Measurements from ENCODE around the gene PLCH2.

Gene PLCH2

DNA sequence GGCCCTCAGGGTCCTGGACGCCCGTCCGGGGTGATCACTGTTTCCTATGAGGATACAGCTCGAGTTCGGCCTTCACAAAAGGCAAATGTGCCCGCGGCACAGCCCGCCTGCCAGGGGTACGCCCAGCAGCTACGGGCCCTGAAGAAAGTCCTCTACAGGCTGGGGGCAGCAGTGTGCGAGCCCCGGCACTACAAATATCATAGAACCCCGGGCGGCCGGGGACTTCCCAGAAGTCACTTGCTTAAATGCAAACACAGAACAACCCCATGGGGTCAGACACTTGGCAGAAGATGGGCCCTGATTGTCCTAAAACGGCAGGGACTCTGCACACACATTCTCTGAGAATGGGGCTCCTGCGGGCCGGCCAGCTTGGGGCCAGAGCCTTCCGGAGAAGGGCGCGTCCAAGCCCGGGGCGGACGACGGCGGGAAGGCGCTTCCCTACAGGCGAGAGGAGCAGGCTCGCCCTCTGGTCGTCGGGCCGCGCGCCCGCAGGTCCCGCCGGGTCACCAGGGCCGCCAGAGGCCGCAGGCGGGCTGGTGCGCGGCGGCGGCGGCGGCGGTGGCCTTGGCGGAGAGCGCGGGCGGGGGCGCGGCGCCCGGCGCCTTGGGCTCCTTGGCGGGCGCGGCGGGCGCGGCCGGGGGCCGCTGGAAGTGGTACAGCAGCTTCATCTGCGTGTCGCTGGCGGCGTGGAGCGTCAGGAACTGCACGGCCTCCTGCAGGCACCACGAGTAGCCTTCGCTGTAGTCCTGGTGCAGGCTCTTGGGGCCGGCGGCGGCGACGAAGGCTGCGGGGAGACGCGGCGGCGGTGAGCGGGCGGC lies 53.1 kb downstream of the PLCH2 start:
- DNase-seq (ENCODE audit: low read depth in 2 of 2): no peak

DNA sequence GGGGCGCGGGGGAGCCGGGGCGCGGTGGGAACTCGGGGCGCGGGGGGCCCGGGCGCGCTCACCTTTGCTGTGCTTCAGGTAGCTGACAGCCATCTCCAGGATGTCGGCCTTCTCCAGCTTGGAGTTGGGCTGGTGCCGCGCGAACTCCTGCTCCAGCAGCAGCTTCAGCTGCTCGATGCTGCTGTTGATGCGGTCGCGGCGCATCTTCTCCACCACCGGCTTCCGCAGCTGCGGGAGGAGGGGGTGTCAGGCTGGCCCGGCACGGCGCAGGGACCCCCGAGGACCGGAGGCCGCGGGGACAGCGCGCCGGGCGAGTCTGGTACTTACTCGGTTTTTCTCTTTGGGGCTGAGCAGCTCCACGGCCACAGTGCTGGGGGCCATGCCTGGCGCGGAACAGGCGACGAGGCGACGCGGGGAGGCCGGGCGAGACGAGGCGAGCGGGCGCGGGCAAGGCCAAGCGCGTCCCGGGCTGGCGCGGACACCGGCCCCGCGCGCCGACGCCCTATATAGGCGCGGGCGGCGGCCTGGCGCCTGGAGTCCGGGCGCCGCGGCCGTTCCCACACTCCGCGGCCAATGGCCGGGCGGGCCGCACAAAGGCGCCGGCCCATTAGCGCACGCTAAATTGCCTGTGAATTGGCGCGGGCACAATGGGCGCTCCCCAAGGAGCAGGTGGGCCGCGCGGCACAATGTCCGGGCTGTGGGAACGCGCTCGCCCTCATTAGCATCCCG lies 53.9 kb downstream of the PLCH2 start, which contains the start of gene HES5:
TSS of gene HES5 (minus strand) at position 480 of the 729 bp plus-strand sequence. CDS start at position 381, 99 bp downstream.
- no peak for DNase-seq (ENCODE audit: low read depth in 2 of 2)

DNA sequence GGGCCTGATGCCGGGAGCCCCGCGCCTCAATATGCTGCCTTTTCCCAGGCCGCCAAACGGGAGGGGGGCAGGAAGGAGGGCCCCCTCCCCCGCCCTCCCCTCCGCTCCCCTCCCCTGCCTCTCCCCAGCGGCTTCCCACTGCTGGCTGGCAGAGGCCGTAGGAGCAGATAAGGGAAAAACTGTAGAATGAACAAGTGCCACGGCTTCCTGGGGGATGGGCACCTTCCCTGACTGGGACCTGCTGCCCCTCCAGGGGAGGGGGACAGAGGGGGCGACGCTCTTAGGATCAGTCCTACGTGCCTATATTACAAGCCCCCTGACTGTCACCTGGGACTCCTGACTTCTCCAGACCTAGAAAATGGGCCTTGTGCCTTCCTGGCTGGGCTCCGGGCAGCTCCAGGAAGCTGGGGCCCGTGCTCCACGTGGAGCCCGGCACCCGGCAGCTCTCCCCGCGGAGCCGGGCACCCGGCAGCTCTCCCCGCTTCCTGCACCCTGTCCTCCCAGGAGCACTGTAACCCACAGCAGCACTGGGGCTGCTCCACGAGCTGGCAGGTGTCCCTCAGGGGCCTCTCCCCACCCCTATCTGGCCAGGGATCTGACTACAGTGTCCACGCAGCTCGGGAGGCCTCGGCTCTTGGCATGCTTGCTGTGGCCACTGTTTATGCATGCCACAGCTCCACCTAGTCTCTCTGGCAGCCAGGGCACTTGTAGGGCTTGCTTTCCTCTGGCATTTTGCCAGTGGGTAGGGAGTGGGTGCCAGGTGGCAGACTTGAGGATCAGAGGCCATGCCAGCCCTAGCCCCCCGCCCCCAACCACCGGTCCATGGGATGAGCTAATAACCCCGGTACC lies 54.6 kb downstream of the PLCH2 start:
- no peak for DNase-seq (ENCODE audit: low read depth in 2 of 2)

DNA sequence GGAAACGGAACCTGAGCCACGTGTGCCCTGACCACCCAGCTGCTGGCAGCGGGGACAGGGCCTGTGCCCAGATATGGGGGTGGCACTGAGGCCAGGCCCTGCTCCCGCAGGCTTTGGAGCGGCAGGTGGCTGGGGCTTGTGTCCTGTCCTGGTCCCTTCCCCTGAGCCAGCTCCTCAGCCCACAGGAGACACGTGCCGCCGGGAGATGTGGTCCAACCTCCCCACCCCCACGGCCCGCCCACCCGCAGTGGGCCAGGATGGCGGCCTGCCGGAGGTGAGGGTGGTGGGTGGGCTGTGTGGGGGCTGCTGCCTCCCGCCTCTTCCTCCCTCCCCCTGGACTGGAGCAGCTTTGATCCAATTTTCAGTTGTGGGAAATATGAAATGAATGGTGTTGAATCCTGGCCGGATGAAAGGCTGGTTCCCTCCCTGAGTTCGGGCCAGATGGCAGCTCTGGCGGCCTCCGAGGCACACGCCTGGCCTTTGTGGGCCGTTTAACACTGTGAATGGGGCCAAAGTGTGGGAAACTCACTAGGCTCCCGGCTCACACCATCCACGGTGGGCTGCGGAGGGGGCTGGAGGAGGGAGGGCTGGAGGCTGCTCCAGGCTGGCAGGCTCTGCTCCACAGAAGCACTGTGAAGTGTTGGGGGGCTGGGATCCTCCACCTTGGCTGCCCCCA lies 56.5 kb downstream of the PLCH2 start:
- DNase-seq (ENCODE audit: low read depth in 2 of 2): no peak

DNA sequence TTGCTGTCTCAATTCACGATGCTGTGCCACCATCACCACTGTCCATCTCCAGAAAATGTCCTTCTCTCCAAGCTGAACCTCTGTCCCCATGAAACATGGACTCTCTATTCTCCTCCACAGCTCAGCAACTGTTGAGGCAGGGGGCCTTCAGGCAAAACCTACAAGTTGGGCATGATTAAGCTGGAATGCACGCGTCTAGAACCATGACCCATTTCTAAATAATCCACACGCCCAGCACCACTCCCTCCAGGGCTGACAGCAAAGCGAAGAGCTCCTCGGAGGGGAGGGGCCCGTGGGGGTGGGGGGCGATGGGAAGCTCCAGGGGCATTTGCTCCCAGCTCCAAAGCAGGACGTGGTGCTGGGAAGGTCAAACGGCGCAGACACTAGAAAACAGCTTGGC lies 57.3 kb downstream of the PLCH2 start:
- no peak for DNase-seq (ENCODE audit: low read depth in 2 of 2)

DNA sequence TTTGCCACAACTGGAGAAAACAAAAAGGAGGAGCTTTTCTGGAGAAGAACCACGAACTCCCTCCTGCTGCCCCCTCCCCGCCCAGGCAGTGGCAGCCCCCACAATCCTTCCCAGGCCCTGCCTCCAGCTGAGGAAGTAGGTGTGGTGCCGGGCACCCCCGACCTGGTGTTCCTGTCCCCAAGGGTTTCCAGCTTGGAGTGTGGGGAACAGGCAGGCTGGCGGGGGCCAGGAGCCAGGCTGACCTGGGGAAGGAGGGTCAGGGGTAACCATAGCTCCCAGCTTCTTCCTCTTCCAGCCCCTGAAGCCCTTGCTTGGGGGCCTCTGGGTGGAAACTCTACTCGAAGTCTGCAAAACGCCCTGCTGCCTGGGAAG lies 58.2 kb downstream of the PLCH2 start:
- DNase-seq (ENCODE audit: low read depth in 2 of 2): no peak

DNA sequence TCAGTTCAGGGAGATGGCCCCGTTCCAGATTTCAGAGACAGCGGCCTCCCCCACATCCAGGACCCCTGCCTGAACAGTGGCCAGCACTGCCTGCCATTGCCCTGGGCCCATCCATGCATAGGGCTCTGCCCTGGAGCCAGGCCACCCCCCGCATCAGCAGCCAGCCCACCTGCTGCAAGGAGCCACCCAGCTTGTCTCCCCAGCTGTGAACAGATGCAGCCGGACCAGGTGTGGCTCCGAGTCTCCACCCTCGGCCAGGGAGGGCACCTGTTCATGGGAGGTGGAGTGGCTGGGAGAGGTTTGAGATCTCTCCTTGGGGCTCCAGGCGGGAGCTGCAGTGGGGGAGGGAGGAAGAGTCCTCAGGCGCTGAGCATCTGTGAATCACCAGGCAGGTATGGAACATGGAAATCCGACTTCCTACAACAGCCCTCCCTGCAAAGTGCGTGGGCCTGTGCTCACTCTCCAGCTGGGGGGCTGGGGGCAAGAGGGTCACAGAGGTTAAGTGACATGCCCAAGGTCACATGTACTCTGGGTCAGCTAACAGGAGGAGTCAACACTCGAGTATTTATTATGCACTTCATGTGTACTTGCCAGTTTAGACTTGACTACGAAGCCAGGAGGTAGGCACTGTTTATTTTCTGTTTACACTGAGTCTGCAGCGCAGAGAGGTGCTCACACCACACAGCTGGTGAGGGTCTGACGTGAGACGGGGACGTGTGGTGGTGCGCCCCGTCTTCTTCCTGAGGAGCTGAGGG lies 58.8 kb downstream of the PLCH2 start:
- no peak for DNase-seq (ENCODE audit: low read depth in 2 of 2)

DNA sequence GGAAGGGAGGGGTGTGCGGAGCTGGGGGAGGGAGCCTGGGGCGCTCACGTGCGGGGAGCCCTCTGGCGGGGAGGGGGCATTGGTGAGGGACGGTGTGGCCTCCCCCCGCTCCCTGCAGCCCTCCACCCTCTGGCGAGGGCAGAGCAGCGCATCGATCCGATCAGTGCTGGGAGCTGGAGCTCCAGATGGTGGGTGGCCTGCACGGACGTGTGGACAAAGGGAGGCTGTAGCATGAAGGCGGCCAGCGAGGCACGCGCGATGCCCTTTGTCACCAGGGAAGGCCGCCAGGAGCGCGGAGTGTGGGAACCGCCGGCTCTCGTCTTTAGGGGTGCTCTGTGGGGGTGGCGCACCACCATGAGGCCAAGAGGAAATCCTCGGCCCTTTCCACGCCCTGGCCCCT lies 59.4 kb downstream of the PLCH2 start:
- no peak for DNase-seq (ENCODE audit: low read depth in 2 of 2)

DNA sequence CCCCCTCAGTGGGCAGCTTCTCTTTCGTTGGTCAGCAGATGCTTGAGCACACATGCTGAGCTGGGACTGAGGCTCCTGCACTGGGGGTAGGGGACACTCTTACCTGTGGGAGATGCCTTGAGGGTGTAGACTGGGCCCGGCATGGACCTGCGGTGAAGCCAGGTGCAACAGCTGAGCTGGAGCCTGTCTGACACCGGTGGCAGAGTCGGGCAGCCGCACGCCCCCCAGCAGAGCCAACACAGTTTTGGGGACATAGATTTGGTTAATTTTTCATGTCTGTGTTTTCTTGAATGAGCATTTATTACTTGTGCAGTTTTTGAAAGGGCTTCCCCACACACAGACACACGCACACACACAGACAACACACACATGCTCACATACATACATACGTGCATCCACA lies 59.9 kb downstream of the PLCH2 start:
- DNase-seq (ENCODE audit: low read depth in 2 of 2): no peak

DNA sequence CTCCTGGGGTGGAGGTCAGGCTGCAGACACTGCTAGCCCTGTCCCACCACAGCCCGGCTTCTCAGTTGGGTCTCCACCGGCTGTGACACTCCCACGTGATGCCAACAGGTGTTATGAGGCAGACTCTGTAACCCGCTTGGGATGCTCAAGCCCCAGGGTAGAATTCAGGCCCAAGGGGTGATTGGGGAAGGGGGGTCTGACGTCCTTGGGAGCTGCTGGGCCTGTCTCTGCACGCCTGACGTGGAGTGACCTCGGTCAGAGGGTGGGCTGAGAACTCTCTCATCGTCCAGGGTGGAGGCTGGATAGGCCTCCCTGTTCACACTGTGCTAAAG lies 61.7 kb downstream of the PLCH2 start:
- no peak for DNase-seq (ENCODE audit: low read depth in 2 of 2)

DNA sequence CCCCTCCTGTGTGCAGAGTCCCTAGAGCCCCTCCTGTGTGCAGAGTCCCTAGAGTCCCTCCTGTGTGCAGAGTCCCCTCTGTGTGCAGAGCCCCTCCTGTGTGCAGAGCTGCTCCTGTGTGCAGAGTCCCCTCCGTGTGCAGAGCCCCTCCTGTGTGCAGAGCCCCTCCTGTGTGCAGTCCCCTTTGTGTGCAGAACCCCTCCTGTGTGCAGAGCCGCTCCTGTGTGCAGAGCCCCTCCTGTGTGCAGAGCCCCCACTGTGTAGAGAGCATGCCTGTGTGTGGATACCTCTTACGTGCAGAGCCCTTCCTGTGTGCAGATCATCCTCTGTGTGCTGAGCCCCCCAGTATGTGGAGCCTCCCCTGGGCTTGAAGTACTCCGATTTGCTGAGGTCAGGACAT lies 62.3 kb downstream of the PLCH2 start:
- no peak for DNase-seq (ENCODE audit: low read depth in 2 of 2)

DNA sequence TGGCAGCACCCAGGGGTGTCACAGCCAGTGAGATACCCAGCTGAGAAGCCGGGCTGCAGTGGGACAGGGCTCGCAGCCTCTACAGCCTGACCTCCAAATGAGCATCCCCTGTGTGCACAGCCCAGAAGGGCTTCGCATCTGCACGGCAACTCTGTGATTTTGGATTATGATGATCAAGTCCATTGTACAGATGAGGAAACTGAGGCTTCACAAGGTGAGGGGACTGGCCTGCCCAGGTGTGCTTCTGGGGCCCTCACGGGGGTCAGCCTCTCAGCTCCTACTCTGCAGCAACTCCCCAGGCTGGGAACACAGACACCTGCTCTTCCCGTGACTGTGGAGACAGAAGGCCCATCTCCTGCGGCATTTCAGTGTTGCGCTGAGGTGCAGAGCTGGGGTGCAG lies 62.8 kb downstream of the PLCH2 start:
- DNase-seq (ENCODE audit: low read depth in 2 of 2): no peak

DNA sequence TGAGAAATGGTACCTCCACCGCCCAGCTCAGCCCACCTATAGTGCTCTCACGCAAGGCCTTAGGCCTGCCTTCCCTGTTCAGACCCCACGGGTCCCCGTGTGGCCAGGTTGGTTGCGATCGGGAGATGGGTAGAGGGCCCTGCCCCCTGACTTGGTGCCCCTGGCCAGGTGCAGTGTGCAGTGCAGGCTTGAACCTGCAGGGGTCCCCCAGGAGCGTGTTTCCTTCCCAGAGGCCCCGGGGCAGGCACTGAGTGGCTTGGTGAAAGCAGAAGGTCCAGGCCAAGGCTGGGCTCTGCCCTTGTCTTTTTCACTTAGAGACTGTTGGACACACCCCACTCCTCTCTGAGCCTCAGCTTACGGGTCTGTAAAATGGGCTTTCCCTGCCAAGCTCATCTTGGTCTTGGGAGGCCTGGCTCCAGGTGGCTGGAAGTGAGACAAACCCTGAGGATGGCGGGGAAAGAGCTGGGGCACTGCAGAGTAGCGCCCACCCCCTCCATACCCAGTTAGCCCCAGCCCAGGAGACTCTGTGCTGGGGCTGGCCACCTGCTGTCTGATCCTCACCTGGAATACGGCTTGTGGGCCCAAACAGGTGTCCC lies 63.3 kb downstream of the PLCH2 start:
- peak in 1 of 2 donors; percentile 46 for DNase-seq (ENCODE audit: low read depth in 2 of 2)

DNA sequence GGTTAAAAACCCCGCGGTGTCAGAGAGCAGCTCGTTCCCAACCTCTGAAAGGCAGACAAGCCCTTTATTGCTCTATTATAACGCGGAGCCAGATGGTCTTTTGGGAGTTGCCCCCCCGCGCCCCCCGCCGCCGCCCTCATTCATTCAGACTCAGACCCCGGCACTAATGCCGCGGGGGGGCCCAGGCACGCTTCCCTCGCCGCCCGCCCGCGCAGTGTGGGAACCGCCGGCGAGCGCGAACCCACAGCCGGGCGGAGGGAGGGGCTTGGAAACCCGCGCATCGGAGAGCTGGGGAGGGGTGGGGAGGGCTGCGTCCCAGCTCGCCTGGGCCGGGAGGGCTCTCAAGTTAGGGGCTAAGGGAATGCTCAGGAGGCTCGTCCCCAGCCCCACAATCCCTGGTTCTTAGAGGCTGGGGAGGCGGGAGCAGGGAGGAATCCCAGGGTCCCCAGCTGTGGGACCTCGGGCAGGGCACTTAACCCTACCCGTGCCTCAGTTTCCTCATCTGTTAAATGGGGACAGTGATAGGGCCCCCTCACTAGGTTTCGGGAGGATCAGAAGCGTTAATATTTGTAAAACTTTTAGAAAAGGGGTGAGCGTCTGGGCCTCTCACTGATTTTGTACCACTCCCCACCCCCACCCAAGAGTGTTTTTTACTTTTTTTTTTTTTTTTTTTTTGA lies 64.9 kb downstream of the PLCH2 start:
- no peak for DNase-seq (ENCODE audit: low read depth in 2 of 2)

DNA sequence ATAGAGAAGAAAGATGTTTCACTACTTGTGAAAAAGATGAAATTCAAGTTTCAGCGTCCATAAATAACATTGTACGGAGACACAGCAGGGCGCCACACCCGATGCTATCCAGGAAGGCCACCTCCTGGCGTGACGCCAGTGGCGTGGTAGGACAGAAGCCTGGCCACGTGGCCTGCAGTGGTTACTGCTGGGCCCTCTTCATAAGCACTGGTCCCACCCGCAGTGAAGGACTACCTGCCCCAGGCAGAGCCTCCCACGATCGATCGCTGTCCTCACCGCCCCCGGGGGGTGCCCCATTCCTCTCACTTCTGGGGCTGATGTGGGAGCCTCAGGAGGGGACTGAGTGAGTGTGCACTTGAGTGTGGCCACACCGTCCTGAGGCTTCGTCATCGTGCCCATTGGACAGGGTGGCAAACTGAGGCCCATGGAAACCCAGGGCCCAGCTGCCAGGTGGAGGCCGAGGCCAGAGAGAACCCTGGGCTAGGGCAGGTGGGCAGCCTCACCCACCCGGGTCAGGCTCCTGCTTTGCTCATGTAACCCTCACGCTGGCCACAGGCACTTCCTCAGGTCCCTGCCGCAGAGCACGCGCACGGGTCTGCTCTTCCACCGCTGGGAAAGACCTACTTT lies 65.6 kb downstream of the PLCH2 start:
- DNase-seq (ENCODE audit: low read depth in 2 of 2): no peak

DNA sequence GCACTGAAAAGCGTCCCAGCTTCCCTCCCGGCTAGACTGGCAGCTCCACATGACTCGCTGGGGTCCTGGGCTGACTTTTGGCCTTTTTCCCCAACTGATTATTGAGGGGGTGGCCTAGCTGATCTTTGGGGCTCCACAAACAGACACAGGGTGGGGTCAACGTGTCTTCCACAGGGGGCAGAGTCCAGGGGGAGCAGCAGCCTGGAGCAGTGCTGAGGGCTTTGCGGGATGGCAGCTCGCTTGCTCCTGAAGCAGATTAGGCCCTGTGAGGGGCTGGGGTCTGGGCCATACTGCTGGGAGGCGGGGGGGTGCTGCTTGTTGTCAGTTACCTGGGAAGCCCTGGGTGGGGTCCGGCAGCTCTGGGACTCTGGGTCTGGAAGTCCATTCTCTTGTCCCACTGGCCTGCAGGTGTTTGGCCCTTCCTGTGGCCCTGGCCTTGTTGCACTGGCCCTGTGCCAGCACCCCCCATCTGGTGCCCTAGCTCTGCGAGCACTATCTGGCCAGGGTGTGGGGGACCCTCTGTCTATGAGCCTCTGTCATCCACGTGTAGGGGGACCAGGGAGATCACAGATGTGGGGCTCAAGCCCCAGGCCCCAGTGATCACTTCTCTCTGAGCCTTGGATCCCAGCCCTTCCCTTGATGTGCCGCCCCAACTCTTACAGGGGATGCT lies 66.3 kb downstream of the PLCH2 start:
- no peak for DNase-seq (ENCODE audit: low read depth in 2 of 2)

DNA sequence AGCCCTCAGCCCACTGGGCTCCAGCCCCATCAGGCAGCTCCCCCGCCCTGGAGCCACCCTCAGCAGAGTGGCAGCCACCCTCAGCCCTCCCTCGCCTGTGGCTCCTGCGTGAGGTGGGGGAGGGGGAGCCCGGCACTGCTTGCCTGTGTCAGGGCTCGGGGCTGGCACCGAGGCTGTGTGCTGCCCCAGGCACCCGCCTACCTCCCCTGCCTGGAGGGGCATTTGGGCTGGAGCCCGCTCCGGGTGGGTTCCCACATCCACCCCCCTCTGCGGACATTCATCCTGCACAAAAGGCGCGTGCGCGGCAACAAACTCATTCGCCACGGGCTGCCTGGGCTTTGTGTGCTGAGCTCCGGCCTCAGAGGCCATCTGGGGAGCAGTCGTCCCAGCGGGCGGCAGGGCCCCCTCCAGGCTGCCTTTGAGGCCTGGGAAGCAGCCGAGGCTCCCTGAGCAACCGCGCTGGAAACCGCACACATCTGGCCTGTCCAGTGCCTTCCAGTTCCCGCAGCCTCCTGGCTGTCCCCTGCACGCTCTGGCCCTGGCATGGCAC lies 67.5 kb downstream of the PLCH2 start:
- no peak for DNase-seq (ENCODE audit: low read depth in 2 of 2)

DNA sequence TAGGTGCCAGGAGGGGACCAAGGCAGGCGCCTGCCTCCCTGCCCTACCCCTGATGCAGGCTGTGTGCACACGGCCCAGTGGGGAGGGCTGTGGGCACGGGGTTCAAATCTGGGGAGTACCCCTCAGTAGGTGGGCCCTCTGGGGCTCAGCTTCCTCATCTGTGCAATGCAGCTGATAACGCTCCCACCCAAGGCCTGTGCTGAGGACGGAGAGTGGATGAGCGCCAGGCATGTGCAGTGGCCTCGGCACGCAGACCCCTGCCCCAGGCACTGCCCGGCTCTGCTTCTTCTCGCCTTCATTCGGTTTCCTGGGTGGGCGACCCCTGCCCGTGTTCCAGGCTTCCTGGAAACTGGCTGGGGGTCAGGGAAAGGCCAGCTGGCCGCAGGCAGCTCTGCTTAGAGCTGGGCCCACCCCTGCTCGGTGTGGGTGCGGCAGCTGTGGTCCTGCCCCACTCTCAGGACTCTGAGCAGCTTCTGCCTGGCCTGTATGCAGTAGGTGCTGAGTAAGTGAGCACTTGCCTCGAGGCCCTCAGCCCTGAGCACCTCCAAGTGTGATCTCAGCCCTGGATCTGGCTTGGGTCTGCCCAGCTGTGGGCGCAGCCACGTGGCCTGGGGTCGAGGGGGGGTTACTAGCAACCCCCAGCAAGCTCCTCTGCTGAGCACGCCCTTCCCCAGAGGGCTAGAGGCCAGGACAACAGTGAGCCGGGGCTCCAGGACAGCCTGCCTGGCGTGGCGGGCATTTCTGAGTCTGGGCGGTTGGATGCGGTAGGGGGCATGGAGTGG lies 68.2 kb downstream of the PLCH2 start:
- no peak for DNase-seq (ENCODE audit: low read depth in 2 of 2)
